ENCODE results near the gene NUTF2. TPM values are rescaled to one million over a fixed set of nuclear protein-coding genes. Genes with fewer than 3 reads are reported as not detected.

Gene NUTF2
- total RNA-seq, 1 donor from 2014 or later, result 112 TPM

GRCh38 chr16:67917852-67918236 is 71.1 kb downstream of the NUTF2 start:
- DNase-seq (ENCODE audit: low spot score), result no peak

DNA sequence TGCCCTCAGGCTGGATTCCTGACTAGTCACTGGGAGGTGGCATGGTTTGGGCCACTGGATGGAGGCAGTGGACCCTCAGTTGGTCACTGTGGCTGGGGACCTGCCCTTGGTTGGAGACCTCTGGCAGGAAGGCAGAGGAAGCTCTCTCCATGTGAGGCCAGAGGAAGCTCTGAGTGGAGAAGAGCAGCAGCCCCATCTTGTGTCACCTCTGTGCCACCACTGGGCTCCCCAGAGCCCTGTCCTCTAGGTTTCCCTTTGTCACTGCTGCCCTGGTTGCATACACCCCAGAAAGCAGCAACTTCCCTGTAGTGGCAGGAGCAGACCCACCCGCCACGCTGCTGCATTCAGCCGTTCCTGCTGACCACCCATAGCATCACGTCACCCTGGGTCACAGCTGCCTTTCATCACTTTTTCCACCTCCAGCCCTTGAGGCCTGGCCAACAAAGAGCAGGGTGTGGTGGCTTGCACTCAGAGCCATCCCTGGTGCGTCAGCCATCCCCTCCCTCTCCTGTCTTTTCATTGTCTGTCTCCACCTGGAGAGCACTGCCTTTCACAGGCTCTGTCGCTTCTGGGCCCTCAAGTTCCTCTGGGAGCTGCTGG is 73.0 kb downstream of the NUTF2 start:
- DNase-seq (ENCODE audit: low spot score), result no peak

Other genes with a start within 250 kb of the NUTF2 start
- 0.48 TPM for gene CARMIL2, start 201.8 kb upstream of the NUTF2 start, total RNA-seq (ENCODE audit: insufficient read depth, low replicate concordance)
- 11.3 TPM for gene ACD, start 186.7 kb upstream of the NUTF2 start, total RNA-seq (ENCODE audit: insufficient read depth, low replicate concordance)
- gene PARD6A, start 186.0 kb upstream of the NUTF2 start, total RNA-seq (ENCODE audit: insufficient read depth, low replicate concordance), result 1.9 TPM
- 5.1 TPM for gene ENKD1, start 180.2 kb upstream of the NUTF2 start, total RNA-seq (ENCODE audit: insufficient read depth, low replicate concordance)
- 1.7 TPM for gene C16orf86, start 180.1 kb upstream of the NUTF2 start, total RNA-seq (ENCODE audit: insufficient read depth, low replicate concordance)
- gene GFOD2, start 127.6 kb upstream of the NUTF2 start, total RNA-seq (ENCODE audit: insufficient read depth, low replicate concordance), result 14.0 TPM
- 2.4 TPM for gene RANBP10, start 40.4 kb upstream of the NUTF2 start, total RNA-seq (ENCODE audit: insufficient read depth, low replicate concordance)
- 0.24 TPM for gene TSNAXIP1, start 40.0 kb upstream of the NUTF2 start, total RNA-seq (ENCODE audit: insufficient read depth, low replicate concordance)
- gene THAP11, start 4.6 kb upstream of the NUTF2 start, total RNA-seq (ENCODE audit: insufficient read depth, low replicate concordance), result 32.3 TPM
- 70.1 TPM for gene CENPT, start 760 bp downstream of the NUTF2 start, total RNA-seq (ENCODE audit: insufficient read depth, low replicate concordance)
- 79.0 TPM for gene EDC4, start 26.1 kb downstream of the NUTF2 start, total RNA-seq (ENCODE audit: insufficient read depth, low replicate concordance)
- gene NRN1L, start 38.0 kb downstream of the NUTF2 start, total RNA-seq (ENCODE audit: insufficient read depth, low replicate concordance), result not detected
- 11.3 TPM for gene PSKH1, start 46.3 kb downstream of the NUTF2 start, total RNA-seq (ENCODE audit: insufficient read depth, low replicate concordance)
- gene CTRL, start 84.9 kb downstream of the NUTF2 start, total RNA-seq (ENCODE audit: insufficient read depth, low replicate concordance), result 0.48 TPM
- 29.9 TPM for gene PSMB10, start 89.9 kb downstream of the NUTF2 start, total RNA-seq (ENCODE audit: insufficient read depth, low replicate concordance)
- gene LCAT, start 97.2 kb downstream of the NUTF2 start, total RNA-seq (ENCODE audit: insufficient read depth, low replicate concordance), result 22.1 TPM
- 40.0 TPM for gene SLC12A4, start 121.7 kb downstream of the NUTF2 start, total RNA-seq (ENCODE audit: insufficient read depth, low replicate concordance)
- not detected for gene DPEP3, start 133.6 kb downstream of the NUTF2 start, total RNA-seq (ENCODE audit: insufficient read depth, low replicate concordance)
- 5.1 TPM for gene DPEP2, start 152.6 kb downstream of the NUTF2 start, total RNA-seq (ENCODE audit: insufficient read depth, low replicate concordance)
- gene DPEP2NB, start 169.0 kb downstream of the NUTF2 start, total RNA-seq (ENCODE audit: insufficient read depth, low replicate concordance), result not detected
- gene DDX28, start 176.3 kb downstream of the NUTF2 start, total RNA-seq (ENCODE audit: insufficient read depth, low replicate concordance), result 12.3 TPM
- gene DUS2, start 176.4 kb downstream of the NUTF2 start, total RNA-seq (ENCODE audit: insufficient read depth, low replicate concordance), result 5.8 TPM
- 22.6 TPM for gene NFATC3, start 238.4 kb downstream of the NUTF2 start, total RNA-seq (ENCODE audit: insufficient read depth, low replicate concordance)

Data from umbilical cord (tissue), 2 donors.